Right renal pelvis (tissue), 4 donors: Measurements from ENCODE around the gene PARPBP. TPM values are rescaled to one million over a fixed set of nuclear protein-coding genes. Genes with fewer than 3 reads are reported as not detected.
"Not testable (repeated sequence)": the region's sequence is repeated elsewhere in the genome, so short reads cannot be mapped to it uniquely, and the experiment has no call there.

Experiments used
- DNase-seq, 4 donors: peaks; one replicate each; pipeline ENCODE4 v3.0.0-alpha.2; 2013; ENCODE audit warnings: low read depth in 4 of 4, low spot score in 3 of 4, missing footprints in 1 of 4
- polyA plus RNA-seq, 4 donors: library from polyadenylated mRNA; unstranded; fragments of 120-200 nt; gene quantifications; one replicate each; pipeline ENCODE4 v1.2.1, GENCODE V29; 2013; ENCODE audit not compliant: insufficient read length in 4 of 4

Gene PARPBP
- polyA plus RNA-seq, 4 donors = 12.4 to 15.9 (median 13.8) TPM

DNA sequence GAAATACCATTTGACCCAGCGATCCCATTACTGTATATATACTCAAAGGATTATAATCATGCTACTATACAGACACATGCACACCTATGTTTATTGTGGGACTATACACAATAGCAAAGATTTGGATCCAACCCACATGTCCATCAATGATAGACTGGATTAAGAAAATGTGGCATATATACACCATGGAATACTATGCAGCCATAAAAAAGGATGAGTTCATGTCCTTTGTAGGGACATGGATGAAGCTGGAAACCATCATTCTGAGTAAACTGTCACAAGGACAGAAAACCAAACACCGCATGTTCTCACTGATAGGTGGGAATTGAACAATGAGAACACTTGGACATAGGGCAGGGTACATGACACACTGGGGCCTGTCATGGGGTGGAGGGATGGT, 120.9 kb downstream of the PARPBP start:
- DNase-seq = not testable (repeated sequence)

Other genes starting within 250 kb of the PARPBP start
- 10 to 100 TPM; 18.0 to 23.4 (median 23.0) TPM for gene DRAM1, start 242.6 kb upstream of the PARPBP start, polyA plus RNA-seq
- 10 to 100 TPM; 53.8 to 63.0 (median 58.2) TPM for gene WASHC3, start 58.2 kb upstream of the PARPBP start, polyA plus RNA-seq
- 10 to 100 TPM; 30.5 to 37.1 (median 35.6) TPM for gene NUP37, start 69 bp upstream of the PARPBP start, polyA plus RNA-seq
- 1 to 10 TPM in 3 of 4 donors, under 1 TPM in 1; 0.31 to 1.1 (median 1.0) TPM for gene PMCH, start 77.7 kb downstream of the PARPBP start, polyA plus RNA-seq